Measurements from ENCODE around the gene COX5A. TPM values are rescaled to one million over a fixed set of nuclear protein-coding genes. Genes with fewer than 3 reads are reported as not detected.
"Not testable (repeated sequence)": the region's sequence is repeated elsewhere in the genome, so short reads cannot be mapped to it uniquely, and the experiment has no call there.

Gene COX5A
- total RNA-seq, 1 experiment from 2014 or later = 280 TPM

DNA sequence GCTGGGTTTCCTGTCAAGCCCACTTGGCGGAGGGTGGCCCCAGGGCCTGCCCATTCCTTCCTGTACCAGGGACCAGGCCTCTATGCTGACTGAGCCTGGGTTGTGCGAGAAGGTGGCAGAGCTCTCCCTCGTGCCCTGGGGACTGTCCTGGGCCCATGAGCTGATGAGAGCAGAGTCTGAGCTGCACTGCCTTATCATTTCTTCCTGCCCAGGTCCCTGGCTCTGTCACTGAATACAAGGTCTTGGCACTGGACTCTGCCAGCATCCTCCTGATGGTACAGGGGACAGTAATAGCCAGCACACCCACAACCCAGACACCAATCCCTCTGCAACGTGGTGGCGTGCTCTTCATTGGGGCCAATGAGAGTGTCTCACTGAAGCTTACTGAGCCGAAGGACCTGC is 40.6 kb downstream of the COX5A start:
- no peak for DNase-seq
- CTCF ChIA-PET = no interaction called here
- no peak overlapping the region for H3K27ac Mint-ChIP-seq (ENCODE audit: unreplicated experiment)
- BruUV-seq (replicated peaks) = no TSS peak
- H3K4me3 Mint-ChIP-seq (ENCODE audit: low read depth, unreplicated experiment) = no peak overlapping the region
- no peaks in the 10 kb centered on the region for H3K9me3 Mint-ChIP-seq (ENCODE audit: low read depth, unreplicated experiment)
- peaks cover 18% of the 10 kb centered on the region for H3K4me1 Mint-ChIP-seq (ENCODE audit: low read depth, unreplicated experiment)
- intact Hi-C loops (cut with micrococcal nuclease; ENCODE audit: unreplicated experiment) = no loop called here
- H3K36me3 Mint-ChIP-seq (ENCODE audit: insufficient read depth, unreplicated experiment) = peaks cover 57% of the 10 kb centered on the region
- no peaks in the 10 kb centered on the region for H3K27me3 Mint-ChIP-seq (ENCODE audit: unreplicated experiment)
- TF ChIP-seq, protein P1, sequence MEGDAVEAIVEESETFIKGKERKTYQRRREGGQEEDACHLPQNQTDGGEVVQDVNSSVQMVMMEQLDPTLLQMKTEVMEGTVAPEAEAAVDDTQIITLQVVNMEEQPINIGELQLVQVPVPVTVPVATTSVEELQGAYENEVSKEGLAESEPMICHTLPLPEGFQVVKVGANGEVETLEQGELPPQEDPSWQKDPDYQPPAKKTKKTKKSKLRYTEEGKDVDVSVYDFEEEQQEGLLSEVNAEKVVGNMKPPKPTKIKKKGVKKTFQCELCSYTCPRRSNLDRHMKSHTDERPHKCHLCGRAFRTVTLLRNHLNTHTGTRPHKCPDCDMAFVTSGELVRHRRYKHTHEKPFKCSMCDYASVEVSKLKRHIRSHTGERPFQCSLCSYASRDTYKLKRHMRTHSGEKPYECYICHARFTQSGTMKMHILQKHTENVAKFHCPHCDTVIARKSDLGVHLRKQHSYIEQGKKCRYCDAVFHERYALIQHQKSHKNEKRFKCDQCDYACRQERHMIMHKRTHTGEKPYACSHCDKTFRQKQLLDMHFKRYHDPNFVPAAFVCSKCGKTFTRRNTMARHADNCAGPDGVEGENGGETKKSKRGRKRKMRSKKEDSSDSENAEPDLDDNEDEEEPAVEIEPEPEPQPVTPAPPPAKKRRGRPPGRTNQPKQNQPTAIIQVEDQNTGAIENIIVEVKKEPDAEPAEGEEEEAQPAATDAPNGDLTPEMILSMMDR (IDR thresholded peaks at IDR 0.05; ENCODE audit: unreplicated experiment) = no peak

DNA sequence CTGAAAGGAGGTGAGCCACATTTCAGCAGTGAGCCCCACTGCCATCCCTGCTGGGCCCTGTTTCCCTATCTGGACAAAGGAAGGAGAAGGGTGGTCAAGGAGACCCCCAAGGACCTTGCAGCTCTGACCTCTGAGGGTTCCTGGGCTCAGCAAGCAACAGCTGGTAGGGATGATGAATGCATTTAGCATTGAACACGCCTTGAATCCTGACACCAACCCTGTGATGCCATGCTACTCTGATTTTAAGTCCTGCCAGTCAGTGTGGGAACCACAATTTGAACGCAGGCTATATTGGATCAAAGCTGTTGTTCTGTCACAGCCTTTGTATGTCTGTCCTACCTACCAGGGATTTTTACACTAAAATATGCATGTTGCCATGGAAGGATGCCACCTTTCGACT is 41.6 kb downstream of the COX5A start:
- TF ChIP-seq, protein P1 (IDR thresholded peaks at IDR 0.05; ENCODE audit: unreplicated experiment) = no peak
- Mint-ChIP-seq H3K9me3 (ENCODE audit: low read depth, unreplicated experiment) (no peaks in the 10 kb centered on the region), H3K27ac (ENCODE audit: unreplicated experiment) (no peak overlapping the region), H3K4me1 (ENCODE audit: low read depth, unreplicated experiment) (peaks cover 25% of the 10 kb centered on the region), H3K27me3 (ENCODE audit: unreplicated experiment) (no peaks in the 10 kb centered on the region), H3K36me3 (ENCODE audit: insufficient read depth, unreplicated experiment) (peaks cover 58% of the 10 kb centered on the region), H3K4me3 (ENCODE audit: low read depth, unreplicated experiment) (no peak overlapping the region)
- no peak for DNase-seq
- CTCF ChIA-PET = interaction anchor here (0.6 kb wide), 1 partner anchor 1184 kb away, joined by 5 read pairs; no protein-coding TSS in a partner anchor
- intact Hi-C loops (cut with micrococcal nuclease; ENCODE audit: unreplicated experiment) = no loop called here
- no TSS peak for BruUV-seq (replicated peaks)

DNA sequence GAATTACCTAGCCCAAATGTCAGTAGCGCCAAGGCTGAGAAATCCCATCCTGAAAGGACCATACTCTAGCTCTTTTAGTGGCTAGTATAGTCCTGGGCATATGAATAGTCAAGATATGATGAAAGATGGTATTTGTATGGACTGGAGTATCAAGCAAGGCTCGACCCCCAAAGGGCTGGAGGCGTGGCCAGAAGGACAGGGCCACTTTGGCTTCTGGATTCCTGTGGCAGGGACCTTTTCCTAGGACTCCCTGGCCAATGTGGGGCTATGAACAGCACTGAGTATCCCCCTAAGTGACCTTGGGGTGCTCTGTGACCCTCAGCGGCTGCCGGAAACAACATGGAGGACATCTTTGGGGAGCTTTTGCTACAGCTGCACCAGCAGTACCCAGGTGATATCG is 42.0 kb downstream of the COX5A start:
- H3K36me3 Mint-ChIP-seq (ENCODE audit: insufficient read depth, unreplicated experiment) = peaks cover 55% of the 10 kb centered on the region
- H3K4me3 Mint-ChIP-seq (ENCODE audit: low read depth, unreplicated experiment) = no peak overlapping the region
- TF ChIP-seq, protein P1 (IDR thresholded peaks at IDR 0.05; ENCODE audit: unreplicated experiment) = no peak
- H3K9me3 Mint-ChIP-seq (ENCODE audit: low read depth, unreplicated experiment) = no peaks in the 10 kb centered on the region
- intact Hi-C loops (cut with micrococcal nuclease; ENCODE audit: unreplicated experiment) = no loop called here
- DNase-seq = no peak
- BruUV-seq (replicated peaks) = no TSS peak
- no peak overlapping the region for H3K27ac Mint-ChIP-seq (ENCODE audit: unreplicated experiment)
- CTCF ChIA-PET = no interaction called here
- H3K27me3 Mint-ChIP-seq (ENCODE audit: unreplicated experiment) = no peaks in the 10 kb centered on the region
- peaks cover 26% of the 10 kb centered on the region for H3K4me1 Mint-ChIP-seq (ENCODE audit: low read depth, unreplicated experiment)

DNA sequence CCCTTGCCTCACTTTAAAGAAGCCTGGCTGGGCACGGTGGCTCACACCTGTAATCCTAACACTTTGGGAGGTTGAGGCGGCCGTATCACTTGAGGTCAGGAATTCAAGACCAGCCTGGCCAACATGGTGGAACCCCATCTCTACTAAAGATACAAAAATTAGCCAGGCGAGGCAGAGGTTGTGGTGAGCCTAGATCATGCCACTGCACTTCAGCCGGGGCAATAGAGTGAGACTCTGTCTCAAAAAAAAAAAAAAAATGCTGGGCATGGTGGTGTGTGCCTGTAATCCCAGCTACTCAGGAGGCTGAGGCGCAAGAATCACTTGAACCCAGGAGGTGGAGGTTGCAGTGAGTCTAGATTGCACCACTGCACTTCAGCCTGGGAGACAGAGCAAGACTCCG is 43.5 kb downstream of the COX5A start:
- CTCF ChIA-PET; intact Hi-C loops (cut with micrococcal nuclease; ENCODE audit: unreplicated experiment): not testable (repeated sequence)
- H3K4me1 Mint-ChIP-seq (ENCODE audit: low read depth, unreplicated experiment) = peaks cover 40% of the 10 kb centered on the region

DNA sequence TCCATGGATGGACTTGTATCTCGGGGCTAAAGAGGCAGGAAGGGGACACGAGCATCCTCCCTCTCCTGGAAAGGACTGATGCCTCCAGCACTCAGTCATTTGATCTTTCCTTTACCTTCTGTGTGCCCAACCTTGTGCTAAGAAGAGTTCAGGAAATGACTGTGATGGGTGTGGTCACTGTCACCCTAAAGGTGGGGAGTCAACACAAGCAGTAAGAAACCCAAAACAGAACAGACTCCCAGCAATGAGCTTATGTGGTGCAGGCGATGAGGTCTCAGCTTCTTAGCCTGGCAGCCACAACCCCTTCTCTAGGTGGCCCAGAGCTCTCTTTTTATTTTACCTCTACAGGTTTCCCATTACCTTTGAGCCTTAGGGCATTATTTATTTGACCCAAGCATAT is 44.2 kb downstream of the COX5A start:
- no peak overlapping the region for H3K4me3 Mint-ChIP-seq (ENCODE audit: low read depth, unreplicated experiment)
- CTCF ChIA-PET = no interaction called here
- H3K27me3 Mint-ChIP-seq (ENCODE audit: unreplicated experiment) = no peaks in the 10 kb centered on the region
- H3K36me3 Mint-ChIP-seq (ENCODE audit: insufficient read depth, unreplicated experiment) = peaks cover 59% of the 10 kb centered on the region
- H3K4me1 Mint-ChIP-seq (ENCODE audit: low read depth, unreplicated experiment) = peaks cover 47% of the 10 kb centered on the region
- no peaks in the 10 kb centered on the region for H3K9me3 Mint-ChIP-seq (ENCODE audit: low read depth, unreplicated experiment)
- no TSS peak for BruUV-seq (replicated peaks)
- intact Hi-C loops (cut with micrococcal nuclease; ENCODE audit: unreplicated experiment) = no loop called here
- H3K27ac Mint-ChIP-seq (ENCODE audit: unreplicated experiment) = no peak overlapping the region
- TF ChIP-seq, protein P1 (IDR thresholded peaks at IDR 0.05; ENCODE audit: unreplicated experiment) = no peak
- no peak for DNase-seq

More for the DNA sequence above, 43.5 kb downstream of the COX5A start:
- H3K9me3 Mint-ChIP-seq (ENCODE audit: low read depth, unreplicated experiment); DNase-seq; H3K4me3 Mint-ChIP-seq (ENCODE audit: low read depth, unreplicated experiment); H3K27me3 Mint-ChIP-seq (ENCODE audit: unreplicated experiment); BruUV-seq (replicated peaks); H3K27ac Mint-ChIP-seq (ENCODE audit: unreplicated experiment): not testable (repeated sequence)
- peaks cover 59% of the 10 kb centered on the region for H3K36me3 Mint-ChIP-seq (ENCODE audit: insufficient read depth, unreplicated experiment)
